COLO829 (cell line): ENCODE measurements around the gene DSE.

Experiments
- DNase-seq: peaks from one replicate; pipeline ENCODE4 v3.0.0; 2012; ENCODE audit warnings: low spot score

Gene DSE

GRCh38 chr6:116362276-116362675, 8.5 kb upstream of the DSE start:
- DNase-seq, result no peak

- no peak for DNase-seq
These were observed 7.0 kb upstream of the DSE start for GRCh38 chr6:116363759-116364158.

GRCh38 chr6:116364321-116364720, 6.4 kb upstream of the DSE start:
- no peak for DNase-seq

- no peak for DNase-seq
These were observed 5.0 kb upstream of the DSE start for GRCh38 chr6:116365743-116366142.

- DNase-seq, result no peak
These were observed 3.9 kb upstream of the DSE start for GRCh38 chr6:116366740-116367275.

- DNase-seq, result no peak
These were observed 1.2 kb upstream of the DSE start for GRCh38 chr6:116369540-116369939.

GRCh38 chr6:116369964-116370759, 585 bp upstream of the DSE start:
- no peak for DNase-seq

- DNase-seq, result no peak
These were observed 572 bp downstream of the DSE start for GRCh38 chr6:116371120-116371917.

GRCh38 chr6:116371918-116372209, 1.1 kb downstream of the DSE start:
- no peak for DNase-seq

GRCh38 chr6:116373300-116373699, 2.6 kb downstream of the DSE start:
- DNase-seq, result no peak

GRCh38 chr6:116373940-116374339, 3.2 kb downstream of the DSE start:
- DNase-seq, result no peak

GRCh38 chr6:116374586-116374985, 3.8 kb downstream of the DSE start:
- no peak for DNase-seq

- no peak for DNase-seq
These were observed 4.5 kb downstream of the DSE start for GRCh38 chr6:116375262-116375661.

GRCh38 chr6:116376149-116376548, 5.4 kb downstream of the DSE start:
- no peak for DNase-seq

- no peak for DNase-seq
These were observed 9.0 kb downstream of the DSE start for GRCh38 chr6:116379764-116380163.

GRCh38 chr6:116380346-116380745, 9.6 kb downstream of the DSE start:
- DNase-seq, result no peak

- DNase-seq, result no peak
These were observed 10.3 kb downstream of the DSE start for GRCh38 chr6:116381000-116381399.

- DNase-seq, result no peak
These were observed 11.8 kb downstream of the DSE start for GRCh38 chr6:116382587-116382986.

- DNase-seq, result no peak
These were observed 14.1 kb downstream of the DSE start for GRCh38 chr6:116384727-116385458.

GRCh38 chr6:116385459-116385802, 14.7 kb downstream of the DSE start:
- DNase-seq, result no peak

- no peak for DNase-seq
These were observed 15.2 kb downstream of the DSE start for GRCh38 chr6:116385921-116386320.

- no peak for DNase-seq
These were observed 16.0 kb downstream of the DSE start for GRCh38 chr6:116386581-116387299.
